Sigmoid colon (tissue), 4 donors: ENCODE measurements around the gene CEACAM8.
"Not testable (repeated sequence)": the region's sequence is repeated elsewhere in the genome, so short reads cannot be mapped to it uniquely, and the experiment has no call there.

ENCODE experiments used
- CTCF ChIP-seq, 4 experiments: fragments of 450-650 bp in 3 of 4; fragments of 200-600 bp in 1 of 4; IDR thresholded peaks; one replicate each; pipeline ENCODE4 v1.5.1; 2016 to 2019; ENCODE audit warnings: antibody characterized with exemption in 4 of 4, mild to moderate bottlenecking in 3 of 4, moderate library complexity in 2 of 4
- EP300 ChIP-seq, 4 donors: sonication (generic); formaldehyde crosslinking; IDR thresholded peaks; one replicate each; pipeline ENCODE4 v1.6.1; 2017; ENCODE audit warnings: antibody characterized with exemption in 4 of 4
- POLR2A ChIP-seq, 2 donors: fragments of 450-650 bp; IDR thresholded peaks; one replicate each; pipeline ENCODE4 v1.6.1; 2016; ENCODE audit warnings: antibody characterized with exemption in 2 of 2, mild to moderate bottlenecking in 2 of 2, moderate library complexity in 2 of 2
- POLR2AphosphoS5 ChIP-seq, 4 donors: sonication (generic); formaldehyde crosslinking; IDR thresholded peaks; one replicate each; pipeline ENCODE4 v1.6.1; 2017; ENCODE audit warnings: antibody characterized with exemption in 4 of 4

GRCh38 chr19:42550521-42550920, 44.2 kb downstream of the CEACAM8 start:
- not testable (repeated sequence) for TF ChIP-seq CTCF, EP300, POLR2A, POLR2AphosphoS5 (IDR thresholded peaks at IDR 0.05)
